Stimulated activated CD4-positive, alpha-beta T cell treated with anti-CD3 and anti-CD28 coated beads, Interleukin-4, amount 100 ng/mL, for 48 hours (primary cell): ENCODE results near the gene CCDC12.

Experiments used
- DNase-seq, 2 donors: peaks; one replicate each; pipeline ENCODE4 v3.0.0-alpha.2; 2020; ENCODE audit warnings: low read depth in 2 of 2

CCDC12 gene

DNA sequence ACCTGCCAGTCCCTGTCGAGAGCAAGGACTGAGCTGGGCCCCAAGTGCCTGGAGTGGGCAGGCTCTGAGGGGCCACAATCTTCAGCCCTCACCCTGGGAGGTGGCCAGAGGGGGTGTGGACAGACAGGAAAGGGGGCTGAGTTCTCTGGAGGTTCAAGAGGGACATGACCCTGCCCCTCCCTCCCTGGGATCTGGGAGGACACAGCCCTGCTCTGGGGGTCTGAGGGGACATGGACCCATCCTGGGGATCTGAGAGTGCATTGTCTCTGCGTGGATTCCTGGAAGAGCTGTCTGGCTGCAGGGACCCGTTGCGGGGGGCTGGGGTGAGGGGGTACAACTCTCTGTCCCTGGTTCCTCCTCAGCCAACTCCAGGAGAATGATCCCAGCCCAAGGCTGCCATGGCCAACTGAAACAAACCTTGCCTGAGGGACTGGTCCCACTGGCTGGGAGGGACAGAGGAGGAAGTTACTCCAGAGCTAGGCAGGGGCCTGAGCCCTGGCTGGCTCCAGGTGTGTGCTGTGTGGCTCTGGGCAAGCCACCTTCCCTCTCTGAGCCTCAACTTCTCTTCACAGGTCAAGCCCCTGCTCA, 70.0 kb downstream of the CCDC12 start:
- DNase-seq: no peak

- DNase-seq: no peak
These were observed 70.7 kb downstream of the CCDC12 start for GRCh38 chr3:46905661-46906451.

DNA sequence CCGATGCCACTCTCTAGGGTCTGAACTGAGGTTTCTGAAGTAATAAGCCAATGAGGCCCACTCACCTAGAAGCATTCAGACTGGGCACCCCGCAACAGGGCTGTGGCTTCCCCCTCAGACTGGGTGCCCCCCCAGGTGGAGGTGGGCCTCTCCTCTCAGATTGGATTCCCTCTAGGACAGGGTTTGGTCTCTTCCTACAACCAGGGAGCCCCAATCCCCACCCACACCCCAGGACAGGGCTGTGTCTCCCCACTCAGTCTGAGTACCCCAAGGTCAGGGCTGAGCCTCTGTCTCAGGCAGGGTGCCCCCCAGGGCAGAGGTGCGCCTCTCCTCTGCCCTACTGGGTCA, 71.4 kb downstream of the CCDC12 start:
- no peak for DNase-seq

DNA sequence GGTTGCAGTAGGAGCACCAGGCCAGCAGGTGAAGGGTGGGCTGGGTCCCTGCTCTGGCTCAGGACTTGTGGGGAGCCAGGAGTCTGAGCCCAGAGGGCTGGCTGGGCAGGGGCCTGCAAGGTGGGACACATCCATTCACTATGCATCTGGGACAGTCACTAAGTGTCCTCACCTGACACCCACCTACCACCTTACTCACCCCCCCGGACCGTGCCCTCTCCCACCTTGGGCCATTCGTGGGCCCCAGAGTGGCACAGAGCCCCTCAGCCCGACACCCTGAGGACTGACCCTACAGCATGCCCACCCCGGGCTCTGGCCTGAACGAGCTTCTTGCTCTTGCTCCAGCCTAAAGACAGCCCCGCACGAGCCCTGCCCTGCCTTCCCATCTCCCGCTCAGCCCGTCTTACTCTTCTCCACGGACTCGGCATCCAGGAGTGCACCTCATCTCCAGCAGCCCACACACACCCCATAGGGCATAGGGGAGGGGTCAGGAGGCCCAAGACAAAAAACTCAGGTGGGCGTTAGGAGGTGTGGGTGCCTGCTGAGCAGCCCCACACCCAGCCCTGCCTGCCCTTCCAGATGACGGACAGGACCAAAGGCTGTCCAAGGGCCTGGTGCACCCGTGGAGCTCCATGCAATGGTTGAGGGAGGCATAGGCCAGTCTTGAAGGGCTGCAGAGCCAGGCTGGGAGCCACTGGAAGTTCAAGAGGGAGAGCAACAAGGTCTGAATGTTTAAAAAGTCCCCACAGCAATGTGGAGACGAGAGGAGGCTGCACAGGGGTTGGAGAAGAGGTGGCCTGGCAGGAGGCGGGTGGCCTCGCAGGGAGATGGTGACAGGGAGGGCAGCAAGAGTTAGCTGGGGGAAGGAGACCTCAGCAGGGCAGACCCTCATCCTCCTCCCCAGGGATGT, 72.0 kb downstream of the CCDC12 start:
- no peak for DNase-seq

DNA sequence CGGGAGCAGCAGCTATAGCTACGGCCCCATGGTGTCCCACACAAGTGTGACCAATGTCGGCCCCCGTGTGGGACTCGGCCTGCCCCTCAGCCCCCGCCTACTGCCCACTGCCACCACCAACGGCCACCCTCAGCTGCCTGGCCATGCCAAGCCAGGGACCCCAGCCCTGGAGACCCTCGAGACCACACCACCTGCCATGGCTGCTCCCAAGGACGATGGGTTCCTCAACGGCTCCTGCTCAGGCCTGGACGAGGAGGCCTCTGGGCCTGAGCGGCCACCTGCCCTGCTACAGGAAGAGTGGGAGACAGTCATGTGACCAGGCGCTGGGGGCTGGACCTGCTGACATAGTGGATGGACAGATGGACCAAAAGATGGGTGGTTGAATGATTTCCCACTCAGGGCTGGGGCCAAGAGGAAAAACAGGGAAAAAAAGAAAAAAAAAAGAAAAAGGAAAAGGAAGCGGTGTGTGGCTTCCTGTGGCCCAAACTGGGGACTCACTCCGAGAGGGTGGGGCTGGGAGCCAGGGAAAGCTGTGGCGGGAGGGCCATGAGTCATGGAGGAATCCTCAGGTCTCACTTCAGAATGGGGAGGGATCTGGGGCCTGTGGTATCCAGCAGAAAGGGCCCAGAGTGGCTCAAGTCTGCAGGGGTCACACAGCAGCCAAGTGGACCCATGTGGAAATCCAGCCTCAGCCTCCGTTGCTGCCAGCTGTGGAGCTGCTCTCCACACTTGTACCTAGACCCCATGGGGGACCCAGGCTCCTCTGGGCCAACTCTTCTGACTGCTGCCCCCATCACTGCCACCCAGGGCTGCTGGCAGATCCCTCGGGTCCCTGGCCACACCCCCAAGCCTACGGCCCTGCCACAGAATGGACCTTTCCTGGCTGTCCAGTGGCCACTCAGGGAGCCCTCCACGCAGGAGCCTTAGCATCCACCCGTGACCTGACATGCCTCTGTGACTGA, 72.9 kb downstream of the CCDC12 start:
- no peak for DNase-seq

GRCh38 chr3:46902188-46902631, 74.3 kb downstream of the CCDC12 start:
- no peak for DNase-seq

- no peak for DNase-seq
These were observed 74.9 kb downstream of the CCDC12 start for GRCh38 chr3:46901591-46902187.

DNA sequence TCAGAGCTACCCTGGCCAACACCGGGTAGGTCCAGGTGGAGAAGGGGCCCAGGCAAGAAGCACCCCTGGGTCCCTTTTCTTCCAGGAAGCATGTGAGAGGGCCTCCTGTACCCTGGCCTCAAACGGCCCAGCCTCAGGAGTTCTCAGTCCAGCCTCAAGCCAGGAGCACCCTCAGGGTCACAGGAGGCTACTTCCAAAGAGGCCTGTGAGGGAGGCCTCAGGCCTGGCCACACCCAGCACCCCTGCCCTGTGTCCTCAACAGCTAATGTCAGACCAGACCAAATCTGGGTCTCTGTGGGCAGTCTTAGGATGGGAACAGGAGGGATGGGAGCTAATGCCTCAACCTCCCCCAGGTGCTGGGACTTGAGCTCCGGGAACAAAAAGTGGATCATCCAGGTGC, 75.5 kb downstream of the CCDC12 start:
- no peak for DNase-seq

- DNase-seq: no peak
These were observed 76.2 kb downstream of the CCDC12 start for GRCh38 chr3:46900356-46900755.

DNA sequence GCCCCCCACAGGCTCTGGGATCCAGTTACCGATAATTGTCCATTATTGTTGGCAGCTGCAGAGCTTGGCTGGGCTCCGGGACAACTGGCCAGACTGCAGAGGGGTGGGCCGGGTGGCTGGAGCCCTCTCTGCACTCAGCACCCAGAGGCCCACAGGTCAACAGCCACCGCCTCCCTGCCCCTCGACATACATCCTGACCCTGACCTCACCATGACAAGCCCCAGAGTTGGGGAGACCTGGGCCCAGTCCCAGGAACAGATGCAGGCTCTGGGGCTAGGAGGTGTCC, 76.6 kb downstream of the CCDC12 start:
- DNase-seq: no peak

DNA sequence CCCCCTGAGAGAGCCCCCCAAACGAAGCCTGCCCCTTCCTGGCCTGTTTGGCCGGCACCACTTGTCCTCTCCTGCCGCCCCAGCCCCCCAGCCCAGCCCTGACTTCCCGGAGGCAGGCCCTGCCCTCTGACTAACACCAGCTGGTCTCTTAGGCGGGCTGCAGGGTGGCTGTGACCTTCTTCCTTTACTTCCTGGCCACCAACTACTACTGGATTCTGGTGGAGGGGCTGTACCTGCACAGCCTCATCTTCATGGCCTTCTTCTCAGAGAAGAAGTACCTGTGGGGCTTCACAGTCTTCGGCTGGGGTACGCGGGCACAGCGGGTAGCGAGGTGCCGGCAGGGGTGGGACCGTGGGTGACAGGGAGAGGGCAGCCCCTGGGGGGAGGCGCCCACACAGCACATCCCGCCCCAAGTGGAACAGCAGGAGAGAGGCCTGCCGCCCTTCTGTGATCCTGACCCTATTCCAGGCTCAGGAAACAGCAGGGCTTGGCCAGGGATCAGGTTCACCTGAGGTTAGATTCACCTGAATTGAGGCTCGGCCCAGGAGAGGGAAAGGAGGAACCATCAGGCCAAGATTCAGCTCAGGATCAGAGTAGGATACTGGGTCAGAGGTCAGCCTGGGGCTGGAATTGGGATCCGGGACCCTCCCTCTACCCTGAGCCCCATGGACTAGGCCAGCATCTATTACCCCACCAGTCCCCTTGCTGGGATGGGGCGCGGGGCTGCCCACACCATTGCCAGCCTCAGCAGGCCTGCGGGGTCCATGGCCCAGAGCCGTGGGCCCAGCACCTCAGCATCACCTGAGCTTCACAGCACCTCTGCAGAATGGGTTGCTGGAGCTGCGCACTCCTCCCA, 77.2 kb downstream of the CCDC12 start:
- no peak for DNase-seq

DNA sequence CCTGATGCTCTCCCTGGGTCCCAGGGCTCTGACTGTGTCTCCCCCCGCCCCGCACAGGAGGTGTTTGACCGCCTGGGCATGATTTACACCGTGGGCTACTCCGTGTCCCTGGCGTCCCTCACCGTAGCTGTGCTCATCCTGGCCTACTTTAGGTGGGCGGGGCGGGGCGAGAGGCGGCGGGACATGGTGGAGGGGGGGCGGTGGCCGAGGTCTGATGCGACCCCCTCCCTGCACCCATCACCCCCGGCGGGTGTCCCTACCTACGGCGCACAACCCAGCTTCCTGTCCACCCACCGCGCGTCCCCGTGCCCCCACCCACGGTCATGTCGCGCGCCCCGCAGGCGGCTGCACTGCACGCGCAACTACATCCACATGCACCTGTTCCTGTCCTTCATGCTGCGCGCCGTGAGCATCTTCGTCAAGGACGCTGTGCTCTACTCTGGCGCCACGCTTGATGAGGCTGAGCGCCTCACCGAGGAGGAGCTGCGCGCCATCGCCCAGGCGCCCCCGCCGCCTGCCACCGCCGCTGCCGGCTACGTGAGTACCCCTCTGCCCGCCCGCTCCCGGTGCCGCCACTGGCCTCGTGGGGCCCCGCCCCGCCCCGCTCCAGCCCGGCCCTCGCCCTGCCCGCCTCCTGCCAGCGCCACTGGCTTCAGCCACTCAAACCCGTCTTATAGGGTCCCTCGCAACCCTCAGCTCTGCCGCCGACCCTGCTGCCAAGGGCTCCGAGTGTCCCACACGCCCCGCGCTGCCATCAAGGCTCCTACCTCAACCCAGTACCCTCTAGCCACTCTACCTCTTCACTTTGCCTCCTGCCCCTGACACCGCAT, 78.0 kb downstream of the CCDC12 start:
- no peak for DNase-seq

DNA sequence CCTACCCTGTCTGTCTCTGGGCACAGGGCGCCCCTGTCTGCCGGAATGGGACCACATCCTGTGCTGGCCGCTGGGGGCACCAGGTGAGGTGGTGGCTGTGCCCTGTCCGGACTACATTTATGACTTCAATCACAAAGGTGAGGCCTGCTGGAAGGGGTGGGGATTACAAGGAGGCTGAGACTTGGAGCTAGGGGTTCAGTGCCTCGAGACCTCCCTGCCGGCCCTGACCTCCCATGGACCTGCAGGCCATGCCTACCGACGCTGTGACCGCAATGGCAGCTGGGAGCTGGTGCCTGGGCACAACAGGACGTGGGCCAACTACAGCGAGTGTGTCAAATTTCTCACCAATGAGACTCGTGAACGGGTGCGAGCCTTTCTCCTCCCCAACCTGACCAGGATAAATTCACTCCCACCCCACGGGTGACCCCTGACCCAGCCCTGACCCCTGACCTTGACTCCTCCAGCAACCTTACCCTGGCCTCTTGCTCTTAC, 78.7 kb downstream of the CCDC12 start:
- no peak for DNase-seq

DNA sequence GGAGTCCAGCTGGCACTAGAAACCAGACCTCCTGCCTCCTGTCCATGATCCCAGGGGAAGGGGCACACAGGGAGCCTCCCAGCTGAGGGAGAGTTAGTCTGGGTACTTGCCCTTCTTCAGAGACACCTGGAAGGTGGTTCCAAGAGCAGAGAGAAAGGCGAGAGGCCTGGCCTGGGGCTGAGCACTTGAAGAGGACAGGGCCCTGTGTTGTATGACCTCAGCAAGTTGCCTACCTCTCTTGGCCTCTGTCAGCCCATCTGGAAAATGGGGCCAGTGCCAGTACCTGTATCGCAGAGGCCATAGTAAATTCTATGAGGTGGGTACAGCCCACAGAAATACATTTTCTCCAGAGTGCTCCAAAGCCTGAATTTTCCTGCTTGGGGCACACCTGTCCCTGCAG, 79.5 kb downstream of the CCDC12 start:
- no peak for DNase-seq

DNA sequence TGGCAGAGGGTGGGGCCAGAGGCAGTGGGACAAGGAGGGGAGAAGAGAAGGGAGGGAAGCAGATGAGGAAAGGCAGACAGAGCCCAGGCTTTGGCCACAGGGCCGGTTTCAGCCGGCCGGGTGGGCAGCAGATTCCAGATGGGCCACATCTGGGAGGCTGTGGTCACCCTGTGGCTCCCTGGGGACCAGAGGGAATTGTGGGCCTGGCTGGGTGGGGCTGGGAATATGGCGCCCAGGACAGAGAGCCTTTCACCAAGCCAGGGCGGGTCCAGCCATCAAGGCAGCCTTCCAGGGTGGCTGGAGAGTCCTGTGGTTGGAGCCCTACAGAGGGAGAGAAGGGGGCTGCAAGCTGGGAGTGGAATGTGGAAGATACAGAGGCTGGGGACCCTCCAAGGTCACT, 80.2 kb downstream of the CCDC12 start:
- no peak for DNase-seq

DNA sequence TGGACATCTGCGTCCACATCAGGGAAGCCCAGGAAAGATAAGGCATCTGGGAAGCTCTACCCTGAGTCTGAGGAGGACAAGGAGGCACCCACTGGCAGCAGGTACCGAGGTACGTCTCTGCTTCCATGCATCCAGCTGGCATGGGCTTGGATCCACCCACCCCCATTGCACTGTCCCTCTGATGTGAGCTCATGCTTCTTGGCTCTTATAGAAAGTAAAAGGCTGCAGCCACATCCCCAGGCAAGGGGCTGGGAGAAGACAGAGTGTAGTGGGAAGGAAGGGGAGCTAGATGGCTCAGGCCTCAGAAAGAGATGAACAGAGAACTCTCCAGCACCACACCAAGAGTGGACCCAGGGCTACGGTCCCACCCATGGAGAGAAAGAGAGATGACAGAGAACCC, 80.8 kb downstream of the CCDC12 start:
- no peak for DNase-seq

DNA sequence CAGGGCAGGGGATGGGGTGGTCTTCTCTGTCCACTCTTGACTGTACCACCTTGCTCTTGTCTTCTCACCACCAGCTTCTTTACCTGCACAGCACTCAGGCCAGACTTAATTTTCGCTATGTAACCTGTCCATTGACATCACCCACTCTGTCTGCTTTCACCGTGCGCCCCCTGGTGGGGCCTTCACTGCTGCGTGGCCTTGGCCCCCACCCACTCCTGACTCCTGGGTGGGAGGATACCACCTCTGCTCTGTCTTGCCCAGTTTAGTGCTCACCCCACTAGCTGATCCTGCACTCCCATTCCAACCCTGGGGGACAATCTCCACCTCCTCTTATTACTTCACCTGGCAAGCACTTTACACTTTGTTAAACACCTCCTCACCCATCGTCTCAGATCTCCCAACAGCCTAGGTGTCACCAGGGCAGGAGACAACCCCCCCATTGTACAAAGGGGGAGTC, 81.3 kb downstream of the CCDC12 start:
- peak; percentile 66 to 75 for DNase-seq

DNA sequence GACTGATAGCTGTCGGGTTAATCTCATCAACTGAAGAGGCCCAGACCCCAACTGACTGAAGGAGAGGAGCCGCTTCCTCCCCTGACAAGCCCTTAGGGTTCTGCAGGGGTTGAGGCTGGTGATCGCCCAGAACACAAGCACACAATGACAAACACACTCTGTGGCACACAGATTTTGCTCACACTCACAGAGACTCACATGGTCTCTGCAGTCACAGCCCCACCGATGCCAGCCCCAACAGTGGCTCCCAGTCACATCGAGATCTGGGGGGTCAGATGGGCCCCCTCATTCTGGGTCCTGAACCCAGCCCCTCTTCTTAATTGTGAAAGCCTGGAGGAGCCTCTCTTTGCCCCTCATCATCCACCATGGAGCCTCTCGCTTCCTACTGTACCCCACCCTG, 82.3 kb downstream of the CCDC12 start:
- no peak for DNase-seq

GRCh38 chr3:46893763-46894162, 82.8 kb downstream of the CCDC12 start:
- DNase-seq: no peak
